OCI-LY3 (cell line): ENCODE results near the gene AVP.

ENCODE experiments used
- H2AFZ ChIP-seq: fragments of 200-600, 300-600 bp; shearing (Covaris generic); 2 replicates; pipeline ENCODE4 v1.6.0; 2014; ENCODE audit warnings: antibody characterized with exemption, low read depth, low read length
- H3K27ac ChIP-seq: fragments of 200-600, 300-600 bp; sonication (generic); 2 replicates; pipeline ENCODE4 v1.5.1; 2014; ENCODE audit warnings: mild to moderate bottlenecking, low read length, moderate library complexity, mixed read lengths
- H3K27me3 ChIP-seq: fragments of 200-600, 300-600 bp; sonication (generic); 2 replicates; pipeline ENCODE4 v1.6.1; 2014; ENCODE audit warnings: low read depth, low read length, mixed read lengths
- H3K36me3 ChIP-seq: fragments of 200-600, 300-600 bp; sonication (generic); replicated peaks from 2 replicates; pipeline ENCODE3; 2014; ENCODE audit warnings: low read depth, low read length, mixed read lengths
- H3K4me1 ChIP-seq: fragments of 300-600, 200-600 bp; sonication (generic); 2 replicates; pipeline ENCODE4 v1.6.1; 2014; ENCODE audit warnings: low read length, mixed read lengths
- H3K4me2 ChIP-seq: fragments of 200-600, 300-600 bp; sonication (generic); 2 replicates; pipeline ENCODE4 v1.6.1; 2014; ENCODE audit warnings: low read length, mixed read lengths
- H3K4me3 ChIP-seq: fragments of 300-600, 200-600 bp; sonication (generic); 2 replicates; pipeline ENCODE4 v1.5.1; 2014; ENCODE audit warnings: antibody characterized with exemption, mild to moderate bottlenecking, low read length, moderate library complexity
- H3K79me2 ChIP-seq: fragments of 300-600, 200-600 bp; shearing (Covaris generic); 2 replicates; pipeline ENCODE4 v1.6.1; 2014; ENCODE audit warnings: mild to moderate bottlenecking, low read length, mixed read lengths
- H3K9ac ChIP-seq: fragments of 300-600, 200-600 bp; shearing (Covaris generic); 2 replicates; pipeline ENCODE4 v1.6.0; 2014; ENCODE audit warnings: mild to moderate bottlenecking, low read length, moderate library complexity
- H3K9me3 ChIP-seq: fragments of 200-600, 300-600 bp; shearing (Covaris generic); 2 replicates; pipeline ENCODE4 v1.6.1; 2014; ENCODE audit warnings: low read length, mixed read lengths; ENCODE audit not compliant: insufficient read depth
- H4K20me1 ChIP-seq: fragments of 200-600, 300-600 bp; sonication (generic); 2 replicates; pipeline ENCODE4 v1.6.1; 2016; ENCODE audit warnings: low read length, mixed read lengths; ENCODE audit not compliant: insufficient read depth
- EZH2phosphoT487 ChIP-seq: fragments of 200-600 bp; shearing (Covaris generic); IDR thresholded peaks from 2 replicates; pipeline ENCODE4 v1.6.1; 2018; ENCODE audit warnings: antibody characterized with exemption, mixed run types, low read depth
- TF ChIP-seq, protein P1 (sequence below): fragments of 200-600, 300-600 bp; sonication (generic); IDR thresholded peaks from 2 replicates; pipeline ENCODE4 v1.5.1; 2014; ENCODE audit warnings: antibody characterized with exemption, low read length, low read depth

Gene AVP

DNA sequence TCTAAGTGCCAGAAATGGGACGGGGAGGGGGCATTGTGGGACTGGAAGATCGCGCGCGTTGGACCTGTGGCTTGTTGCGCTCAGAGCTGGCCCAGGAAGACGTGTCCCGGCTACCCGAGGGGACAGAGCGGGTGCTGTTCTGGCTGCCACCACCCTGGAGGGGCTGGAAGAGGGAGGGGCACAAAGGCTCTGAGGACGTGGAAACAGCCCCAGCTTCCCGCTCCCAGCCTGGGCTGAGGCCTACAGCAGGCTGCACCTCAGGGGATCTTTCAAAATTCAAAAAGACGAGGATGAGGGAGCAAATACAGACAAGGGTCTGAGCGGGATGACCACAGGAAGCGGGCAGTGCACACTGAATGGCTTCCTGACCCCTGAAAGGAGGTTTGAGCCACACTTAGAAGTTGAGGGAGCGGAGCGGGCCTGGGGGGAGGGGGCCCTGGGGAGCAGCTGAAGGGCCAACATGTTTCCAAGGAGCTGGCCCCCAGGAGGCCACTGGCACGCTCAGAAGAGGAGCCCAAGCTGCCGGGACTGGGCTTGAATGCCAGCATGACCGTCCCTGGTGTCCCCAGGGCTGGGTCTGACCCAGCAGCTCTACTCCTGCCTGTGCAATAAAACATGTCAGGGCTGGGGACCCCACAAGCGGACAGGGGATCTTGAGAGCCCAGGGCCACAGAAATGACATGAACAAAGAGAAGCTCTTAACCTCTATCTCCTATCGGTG is 11.8 kb downstream of the AVP start:
- H4K20me1 ChIP-seq, result no peaks in the 10 kb centered on the region
- no peak overlapping the region for H3K4me3 ChIP-seq
- H2AFZ ChIP-seq, result no peak overlapping the region
- peaks cover under 1% of the 10 kb centered on the region; the same call in 1 of the 2 replicates for H3K27me3 ChIP-seq
- H3K36me3 ChIP-seq, result no peaks in the 10 kb centered on the region
- TF ChIP-seq, protein P1, sequence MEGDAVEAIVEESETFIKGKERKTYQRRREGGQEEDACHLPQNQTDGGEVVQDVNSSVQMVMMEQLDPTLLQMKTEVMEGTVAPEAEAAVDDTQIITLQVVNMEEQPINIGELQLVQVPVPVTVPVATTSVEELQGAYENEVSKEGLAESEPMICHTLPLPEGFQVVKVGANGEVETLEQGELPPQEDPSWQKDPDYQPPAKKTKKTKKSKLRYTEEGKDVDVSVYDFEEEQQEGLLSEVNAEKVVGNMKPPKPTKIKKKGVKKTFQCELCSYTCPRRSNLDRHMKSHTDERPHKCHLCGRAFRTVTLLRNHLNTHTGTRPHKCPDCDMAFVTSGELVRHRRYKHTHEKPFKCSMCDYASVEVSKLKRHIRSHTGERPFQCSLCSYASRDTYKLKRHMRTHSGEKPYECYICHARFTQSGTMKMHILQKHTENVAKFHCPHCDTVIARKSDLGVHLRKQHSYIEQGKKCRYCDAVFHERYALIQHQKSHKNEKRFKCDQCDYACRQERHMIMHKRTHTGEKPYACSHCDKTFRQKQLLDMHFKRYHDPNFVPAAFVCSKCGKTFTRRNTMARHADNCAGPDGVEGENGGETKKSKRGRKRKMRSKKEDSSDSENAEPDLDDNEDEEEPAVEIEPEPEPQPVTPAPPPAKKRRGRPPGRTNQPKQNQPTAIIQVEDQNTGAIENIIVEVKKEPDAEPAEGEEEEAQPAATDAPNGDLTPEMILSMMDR, result no peak
- TF ChIP-seq EZH2phosphoT487, result no peak
- no peaks in the 10 kb centered on the region for H3K9me3 ChIP-seq
- H3K4me1 ChIP-seq, result peaks cover 12% of the 10 kb centered on the region
- no peak overlapping the region for H3K27ac ChIP-seq
- no peaks in the 10 kb centered on the region for H3K79me2 ChIP-seq
- H3K4me2 ChIP-seq, result no peak overlapping the region
- no peak overlapping the region for H3K9ac ChIP-seq

DNA sequence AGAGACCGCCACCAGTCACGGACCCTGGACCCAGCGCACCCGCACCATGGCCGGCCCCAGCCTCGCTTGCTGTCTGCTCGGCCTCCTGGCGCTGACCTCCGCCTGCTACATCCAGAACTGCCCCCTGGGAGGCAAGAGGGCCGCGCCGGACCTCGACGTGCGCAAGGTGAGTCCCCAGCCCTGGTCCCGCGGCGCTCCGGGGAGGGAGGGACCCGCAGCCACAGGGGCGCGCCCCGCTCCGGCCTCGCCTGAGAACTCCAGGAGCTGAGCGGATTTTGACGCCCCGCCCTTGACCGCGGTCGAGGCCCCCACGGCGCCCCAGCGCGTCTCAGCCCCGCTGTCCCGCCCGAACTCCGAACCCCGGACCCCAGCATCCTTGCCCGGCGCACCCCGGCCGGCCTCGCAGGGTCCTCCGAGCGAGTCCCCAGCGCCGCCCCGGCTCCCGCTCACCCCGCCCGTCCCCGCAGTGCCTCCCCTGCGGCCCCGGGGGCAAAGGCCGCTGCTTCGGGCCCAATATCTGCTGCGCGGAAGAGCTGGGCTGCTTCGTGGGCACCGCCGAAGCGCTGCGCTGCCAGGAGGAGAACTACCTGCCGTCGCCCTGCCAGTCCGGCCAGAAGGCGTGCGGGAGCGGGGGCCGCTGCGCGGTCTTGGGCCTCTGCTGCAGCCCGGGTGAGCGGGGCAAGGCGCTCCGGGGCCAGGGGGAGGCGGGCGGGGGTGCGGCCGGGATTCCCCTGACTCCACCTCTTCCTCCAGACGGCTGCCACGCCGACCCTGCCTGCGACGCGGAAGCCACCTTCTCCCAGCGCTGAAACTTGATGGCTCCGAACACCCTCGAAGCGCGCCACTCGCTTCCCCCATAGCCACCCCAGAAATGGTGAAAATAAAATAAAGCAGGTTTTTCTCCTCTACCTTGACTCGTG is 12.7 kb downstream of the AVP start, which contains the start of gene OXT:
Gene OXT (plus strand): TSS at position 11 of the 920 bp plus-strand sequence. CDS start 36 bp downstream, at position 47.
- Histone ChIP-seq H3K27me3 (no peaks in the 10 kb centered on the region), H3K79me2 (no peaks in the 10 kb centered on the region), H3K4me1 (peaks cover 6% of the 10 kb centered on the region), H3K9ac (no peak within 1 kb of the TSS), H4K20me1 (no peaks in the 10 kb centered on the region), H3K27ac (no peak within 1 kb of the TSS), H3K9me3 (no peaks in the 10 kb centered on the region), H3K4me2 (no peak within 1 kb of the TSS), H3K36me3 (no peaks in the 10 kb centered on the region), H2AFZ (no peak within 1 kb of the TSS), H3K4me3 (no peak within 1 kb of the TSS)
- TF ChIP-seq, protein P1, result no peak
- TF ChIP-seq EZH2phosphoT487, result no peak

DNA sequence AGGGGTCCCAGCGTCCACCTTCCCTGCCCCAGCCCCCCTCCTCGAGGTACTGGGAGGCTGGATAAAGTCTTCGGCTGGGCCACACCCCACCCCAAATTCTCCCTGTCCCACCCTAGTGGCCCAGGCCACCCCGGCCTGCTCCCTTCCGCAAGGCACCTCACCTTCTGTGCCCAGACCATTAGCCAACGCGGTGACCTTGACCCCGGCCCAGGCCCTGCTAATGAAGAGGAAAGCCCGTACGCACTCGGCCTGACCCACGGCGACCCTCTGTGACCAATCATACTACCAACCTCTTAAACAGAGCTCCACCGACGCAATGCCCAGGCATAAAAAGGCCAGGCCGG is 13.3 kb downstream of the AVP start:
- Histone ChIP-seq H2AFZ (no peak overlapping the region), H3K27ac (no peak overlapping the region), H3K9me3 (no peaks in the 10 kb centered on the region), H3K4me3 (no peak overlapping the region), H3K4me2 (no peak overlapping the region), H3K9ac (no peak overlapping the region), H3K4me1 (peaks cover 6% of the 10 kb centered on the region), H3K36me3 (no peaks in the 10 kb centered on the region), H3K27me3 (no peaks in the 10 kb centered on the region), H4K20me1 (no peaks in the 10 kb centered on the region), H3K79me2 (no peaks in the 10 kb centered on the region)
- TF ChIP-seq, protein P1, result no peak
- no peak for TF ChIP-seq EZH2phosphoT487

DNA sequence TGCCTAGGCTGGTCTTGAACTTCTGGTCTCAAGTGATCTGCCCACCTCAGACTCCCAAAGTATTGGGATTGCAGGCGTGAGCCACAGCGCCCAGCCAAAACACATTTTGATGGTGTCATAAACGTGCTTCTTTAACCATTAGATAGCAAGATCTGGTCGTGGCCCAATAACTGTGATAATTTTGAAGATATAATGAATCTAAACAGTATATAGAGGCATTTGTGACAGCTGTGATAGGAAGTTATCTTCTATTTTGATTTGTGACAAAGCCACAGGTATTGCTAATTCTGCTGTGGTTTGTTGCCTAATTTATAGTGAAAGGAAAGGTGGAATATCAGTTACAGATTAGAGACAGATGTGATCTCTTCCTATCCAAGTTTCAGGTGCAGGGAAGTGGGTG is 13.8 kb downstream of the AVP start:
- Histone ChIP-seq H3K9me3 (no peaks in the 10 kb centered on the region), H3K27ac (no peak overlapping the region), H3K4me3 (no peak overlapping the region), H3K36me3 (no peaks in the 10 kb centered on the region), H3K4me1 (peaks cover 6% of the 10 kb centered on the region), H4K20me1 (no peaks in the 10 kb centered on the region), H3K9ac (no peak overlapping the region), H3K27me3 (no peaks in the 10 kb centered on the region), H2AFZ (no peak overlapping the region), H3K79me2 (no peaks in the 10 kb centered on the region), H3K4me2 (no peak overlapping the region)
- TF ChIP-seq EZH2phosphoT487, result no peak
- TF ChIP-seq, protein P1, result no peak
